Calu3 (cell line): ENCODE measurements around the gene DMD. TPM values are rescaled to one million over a fixed set of nuclear protein-coding genes. Genes with fewer than 3 reads are reported as not detected.

Experiments used
- BruUV-seq: library from RNA; stranded (reverse); fragments of 400-500 nt; replicated peaks from 2 replicates; lab custom pipeline; 2021; lab: Mats Ljungman, UMichigan
- CTCF ChIA-PET: fragments of 300-600 bp; sonication (Branson Sonifier 250); formaldehyde crosslinking; loops from one replicate; lab custom pipeline; 2022; ENCODE audit warnings: antibody characterized with exemption; lab: Charles Lee
- DNase-seq: peaks from one replicate; pipeline ENCODE4 v3.0.0; 2022
- H3K27ac Mint-ChIP-seq: one replicate; pipeline ENCODE4 v1.8.0; 2022; ENCODE audit warnings: mixed read lengths; ENCODE audit not compliant: unreplicated experiment
- H3K27me3 Mint-ChIP-seq: one replicate; pipeline ENCODE4 v1.8.0; 2022; ENCODE audit warnings: mixed read lengths; ENCODE audit not compliant: unreplicated experiment
- H3K36me3 Mint-ChIP-seq: one replicate; pipeline ENCODE4 v1.8.0; 2022; ENCODE audit warnings: mild to moderate bottlenecking, moderate library complexity, mixed read lengths; ENCODE audit not compliant: insufficient read depth, unreplicated experiment
- H3K4me1 Mint-ChIP-seq: one replicate; pipeline ENCODE4 v1.8.0; 2022; ENCODE audit warnings: mild to moderate bottlenecking, low read depth, mixed read lengths; ENCODE audit not compliant: unreplicated experiment
- H3K4me3 Mint-ChIP-seq: one replicate; pipeline ENCODE4 v1.8.0; 2022; ENCODE audit warnings: mild to moderate bottlenecking, low read depth, moderate library complexity, mixed read lengths; ENCODE audit not compliant: unreplicated experiment
- H3K9me3 Mint-ChIP-seq: one replicate; pipeline ENCODE4 v1.8.0; 2022; ENCODE audit warnings: low read depth, mixed read lengths; ENCODE audit not compliant: unreplicated experiment
- intact Hi-C: fragments of 100-400 bp; cut with micrococcal nuclease; formaldehyde crosslinking; loops from one replicate; pipeline ENCODE4 v1.10.0; 2022; ENCODE audit not compliant: unreplicated experiment
- total RNA-seq: library from RNA; stranded (reverse); gene quantifications from 2 replicates; pipeline ENCODE4 v1.2.3, GENCODE V29; 2022
- TF ChIP-seq, protein P1 (sequence below): fragments of 200-600 bp; IDR thresholded peaks from one replicate; pipeline ENCODE4 v1.8.0; 2022; ENCODE audit warnings: antibody characterized with exemption; ENCODE audit not compliant: unreplicated experiment

Gene DMD
- total RNA-seq, 1 experiment from 2014 or later = 11.6 TPM

DNA sequence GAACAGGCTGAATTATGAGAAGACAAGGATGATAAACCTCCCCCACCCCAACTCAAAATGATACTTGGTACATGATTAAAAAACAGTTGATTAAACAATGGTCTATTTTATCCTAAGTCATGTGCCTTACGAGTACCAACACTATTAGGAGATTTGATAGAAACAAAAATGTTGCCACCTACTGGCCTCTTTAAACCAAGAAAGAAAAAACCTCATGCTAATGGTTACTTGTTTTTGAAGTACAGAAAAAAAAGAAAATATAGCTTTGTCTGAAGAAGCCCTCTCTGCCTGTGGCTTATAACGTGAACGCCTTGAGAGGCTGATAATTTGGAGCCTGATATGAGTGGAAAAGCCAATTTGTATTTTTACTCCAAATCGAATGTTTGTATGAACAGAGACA, 538.2 kb downstream of the DMD start:
- BruUV-seq = no TSS peak
- DNase-seq = no peak
- TF ChIP-seq, protein P1, sequence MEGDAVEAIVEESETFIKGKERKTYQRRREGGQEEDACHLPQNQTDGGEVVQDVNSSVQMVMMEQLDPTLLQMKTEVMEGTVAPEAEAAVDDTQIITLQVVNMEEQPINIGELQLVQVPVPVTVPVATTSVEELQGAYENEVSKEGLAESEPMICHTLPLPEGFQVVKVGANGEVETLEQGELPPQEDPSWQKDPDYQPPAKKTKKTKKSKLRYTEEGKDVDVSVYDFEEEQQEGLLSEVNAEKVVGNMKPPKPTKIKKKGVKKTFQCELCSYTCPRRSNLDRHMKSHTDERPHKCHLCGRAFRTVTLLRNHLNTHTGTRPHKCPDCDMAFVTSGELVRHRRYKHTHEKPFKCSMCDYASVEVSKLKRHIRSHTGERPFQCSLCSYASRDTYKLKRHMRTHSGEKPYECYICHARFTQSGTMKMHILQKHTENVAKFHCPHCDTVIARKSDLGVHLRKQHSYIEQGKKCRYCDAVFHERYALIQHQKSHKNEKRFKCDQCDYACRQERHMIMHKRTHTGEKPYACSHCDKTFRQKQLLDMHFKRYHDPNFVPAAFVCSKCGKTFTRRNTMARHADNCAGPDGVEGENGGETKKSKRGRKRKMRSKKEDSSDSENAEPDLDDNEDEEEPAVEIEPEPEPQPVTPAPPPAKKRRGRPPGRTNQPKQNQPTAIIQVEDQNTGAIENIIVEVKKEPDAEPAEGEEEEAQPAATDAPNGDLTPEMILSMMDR = no peak
- Mint-ChIP-seq H3K4me1 (no peaks in the 10 kb centered on the region), H3K27me3 (no peaks in the 10 kb centered on the region), H3K36me3 (no peaks in the 10 kb centered on the region), H3K4me3 (no peak overlapping the region), H3K9me3 (no peaks in the 10 kb centered on the region), H3K27ac (no peak overlapping the region)
- CTCF ChIA-PET = no interaction called here
- intact Hi-C loops = loop anchor here (2.0 to 10.0 kb wide), 3 partner anchors 142 to 268 kb away; no protein-coding TSS in a partner anchor

DNA sequence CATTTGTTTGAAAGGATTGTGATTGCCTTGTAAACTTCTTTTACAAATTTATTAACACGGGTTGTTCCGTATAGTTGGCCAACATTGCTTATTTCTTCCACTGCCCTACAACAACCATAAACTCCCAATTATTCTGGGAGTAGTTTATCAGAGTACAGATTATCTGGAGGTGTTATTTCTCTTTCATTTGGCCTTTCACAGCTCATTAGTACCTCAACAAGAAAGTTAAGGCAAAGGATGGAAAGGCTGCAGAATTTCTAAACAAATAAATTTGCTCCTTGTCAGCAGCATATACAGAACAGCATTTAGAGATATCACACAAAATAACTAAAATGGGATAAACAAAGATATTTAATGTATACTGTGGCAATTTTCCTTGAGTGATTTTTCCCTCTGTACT, 548.8 kb downstream of the DMD start:
- TF ChIP-seq, protein P1 = no peak
- intact Hi-C loops = no loop called here
- H3K9me3 Mint-ChIP-seq = peaks cover 6% of the 10 kb centered on the region
- H3K27me3 Mint-ChIP-seq = no peaks in the 10 kb centered on the region
- H3K36me3 Mint-ChIP-seq = no peaks in the 10 kb centered on the region
- CTCF ChIA-PET = no interaction called here
- no peak overlapping the region for H3K4me3 Mint-ChIP-seq
- DNase-seq = no peak
- no TSS peak for BruUV-seq
- no peak overlapping the region for H3K27ac Mint-ChIP-seq
- no peaks in the 10 kb centered on the region for H3K4me1 Mint-ChIP-seq

DNA sequence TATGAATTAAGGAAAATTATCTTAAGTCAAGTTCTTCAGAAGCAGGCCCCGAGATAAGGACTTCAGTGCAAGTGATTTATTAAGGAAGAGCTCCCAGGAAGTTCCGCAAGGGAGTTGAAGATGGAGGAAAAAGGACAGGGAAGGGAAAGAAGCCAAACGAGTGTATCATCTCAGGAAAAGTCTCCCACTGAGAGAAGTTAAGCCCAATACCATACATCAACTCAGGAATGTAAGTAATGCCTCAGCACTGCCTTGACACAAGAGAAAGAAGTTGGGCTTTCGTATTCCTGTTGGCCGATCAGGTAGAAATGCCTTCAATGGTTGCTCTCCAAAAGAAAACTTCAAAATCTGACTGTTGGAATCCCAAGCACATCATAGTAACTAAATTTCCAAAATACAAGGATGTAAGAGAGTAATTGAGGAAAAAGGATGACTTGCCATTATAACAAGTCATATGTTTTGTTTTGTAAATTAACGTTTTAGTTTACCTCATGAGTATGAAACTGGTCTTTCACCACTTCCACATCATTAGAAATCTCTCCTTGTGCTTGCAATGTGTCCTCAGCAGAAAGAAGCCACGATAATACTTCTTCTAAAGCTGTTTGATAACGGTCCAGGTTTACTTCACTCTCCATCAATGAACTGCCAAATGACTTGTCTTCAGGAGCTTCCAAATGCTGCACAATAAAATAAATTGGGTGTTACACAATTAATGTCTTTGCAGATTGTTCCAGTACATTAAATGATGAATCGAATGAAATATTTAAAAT, 566.7 kb downstream of the DMD start:
- BruUV-seq = no TSS peak
- TF ChIP-seq, protein P1 = no peak
- Mint-ChIP-seq H3K27ac (no peak overlapping the region), H3K27me3 (no peaks in the 10 kb centered on the region), H3K4me3 (no peak overlapping the region), H3K4me1 (no peaks in the 10 kb centered on the region), H3K9me3 (no peaks in the 10 kb centered on the region), H3K36me3 (no peaks in the 10 kb centered on the region)
- no peak for DNase-seq
- CTCF ChIA-PET = no interaction called here
- intact Hi-C loops = no loop called here

DNA sequence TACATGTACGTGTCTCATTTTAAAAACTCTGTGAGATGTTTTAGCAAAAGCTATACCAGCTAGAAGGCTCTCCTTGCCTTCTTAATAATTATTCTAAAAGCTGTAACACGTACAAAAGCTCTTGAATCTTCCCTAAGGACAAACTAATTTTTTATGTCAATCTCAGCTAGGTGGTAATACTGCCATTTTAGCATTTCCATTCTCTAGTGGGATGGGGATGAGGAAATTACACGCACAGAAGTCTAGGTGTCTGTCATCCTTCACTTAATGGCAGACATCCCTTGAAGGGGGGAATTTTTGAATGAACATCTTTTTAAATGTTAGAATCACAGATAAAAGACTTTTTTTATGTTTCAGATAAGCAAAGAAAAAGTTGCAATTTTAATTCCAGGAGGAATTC, 569.1 kb downstream of the DMD start:
- H3K4me3 Mint-ChIP-seq = no peak overlapping the region
- no peak overlapping the region for H3K27ac Mint-ChIP-seq
- no peaks in the 10 kb centered on the region for H3K9me3 Mint-ChIP-seq
- TF ChIP-seq, protein P1 = no peak
- CTCF ChIA-PET = no interaction called here
- H3K4me1 Mint-ChIP-seq = no peaks in the 10 kb centered on the region
- H3K27me3 Mint-ChIP-seq = no peaks in the 10 kb centered on the region
- H3K36me3 Mint-ChIP-seq = no peaks in the 10 kb centered on the region
- no peak for DNase-seq
- no TSS peak for BruUV-seq
- intact Hi-C loops = no loop called here
